Choroid plexus epithelial cell (primary cell): ENCODE results near the gene CHST12.

ENCODE experiments used
- DNase-seq: peaks from one replicate; pipeline ENCODE4 v3.0.0-alpha.2; 2010; ENCODE audit warnings: low read depth
- H3K4me3 ChIP-seq: 2 replicates; pipeline ENCODE4 v1.5.1; 2011; ENCODE audit warnings: low read depth, mild to moderate bottlenecking, control low read depth, low read length, moderate library complexity
- TF ChIP-seq, protein P1 (sequence below): conservative IDR thresholded peaks from 2 replicates; pipeline ENCODE4 v1.5.1; 2011; ENCODE audit warnings: low read depth, mild to moderate bottlenecking, control low read depth, inconsistent platforms, low read length, moderate library complexity

CHST12 gene

DNA sequence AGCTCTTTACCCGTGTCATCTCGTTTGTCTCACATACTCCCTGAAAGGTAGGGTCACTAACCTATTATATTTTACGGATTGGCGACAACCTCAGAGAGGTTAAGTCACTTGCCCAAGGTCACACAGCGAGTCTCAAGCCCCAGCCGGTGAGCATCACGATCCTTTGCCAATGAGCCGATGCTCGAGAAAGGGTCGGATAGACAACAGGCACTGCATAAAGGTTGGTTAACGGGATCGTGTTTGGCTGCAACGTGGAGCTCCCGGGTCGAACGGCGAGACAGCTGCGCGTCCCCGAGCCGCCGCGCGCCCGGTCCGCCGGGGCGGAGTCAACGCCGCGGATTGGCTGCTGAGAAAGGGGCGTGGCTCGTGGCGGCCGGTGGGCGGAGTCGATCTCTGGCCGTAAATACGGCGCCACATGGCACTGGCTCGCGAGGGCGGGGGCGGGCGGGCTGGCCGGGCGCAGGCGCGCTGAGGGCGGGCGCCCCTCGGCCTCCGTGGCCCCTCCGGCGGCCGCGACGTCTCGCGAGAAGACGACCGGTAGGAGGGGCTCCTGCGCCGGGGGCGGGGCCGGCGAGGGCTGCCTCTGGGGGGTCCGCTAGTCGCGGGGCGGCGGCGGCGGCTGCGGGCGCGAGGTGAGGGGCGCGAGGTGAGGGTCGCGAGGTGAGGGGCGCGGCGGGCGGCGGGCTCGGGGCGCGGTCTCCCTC, at the start of gene CHST12:
Gene CHST12, plus strand, starts transcription at position 598 of the 704 bp plus-strand sequence. CDS start 29,029 bp downstream, outside the sequence.
- peak within 1 kb of the TSS; percentile 80 for H3K4me3 ChIP-seq
- TF ChIP-seq, protein P1, sequence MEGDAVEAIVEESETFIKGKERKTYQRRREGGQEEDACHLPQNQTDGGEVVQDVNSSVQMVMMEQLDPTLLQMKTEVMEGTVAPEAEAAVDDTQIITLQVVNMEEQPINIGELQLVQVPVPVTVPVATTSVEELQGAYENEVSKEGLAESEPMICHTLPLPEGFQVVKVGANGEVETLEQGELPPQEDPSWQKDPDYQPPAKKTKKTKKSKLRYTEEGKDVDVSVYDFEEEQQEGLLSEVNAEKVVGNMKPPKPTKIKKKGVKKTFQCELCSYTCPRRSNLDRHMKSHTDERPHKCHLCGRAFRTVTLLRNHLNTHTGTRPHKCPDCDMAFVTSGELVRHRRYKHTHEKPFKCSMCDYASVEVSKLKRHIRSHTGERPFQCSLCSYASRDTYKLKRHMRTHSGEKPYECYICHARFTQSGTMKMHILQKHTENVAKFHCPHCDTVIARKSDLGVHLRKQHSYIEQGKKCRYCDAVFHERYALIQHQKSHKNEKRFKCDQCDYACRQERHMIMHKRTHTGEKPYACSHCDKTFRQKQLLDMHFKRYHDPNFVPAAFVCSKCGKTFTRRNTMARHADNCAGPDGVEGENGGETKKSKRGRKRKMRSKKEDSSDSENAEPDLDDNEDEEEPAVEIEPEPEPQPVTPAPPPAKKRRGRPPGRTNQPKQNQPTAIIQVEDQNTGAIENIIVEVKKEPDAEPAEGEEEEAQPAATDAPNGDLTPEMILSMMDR = no peak
- DNase-seq = peak; percentile 96

- peak; percentile 92 for DNase-seq
- TF ChIP-seq, protein P1 = no peak
- peak overlapping the region; percentile 96 for H3K4me3 ChIP-seq
Measured at GRCh38 chr7:2353936-2354185, 49.5 kb upstream of the CHST12 start.

DNA sequence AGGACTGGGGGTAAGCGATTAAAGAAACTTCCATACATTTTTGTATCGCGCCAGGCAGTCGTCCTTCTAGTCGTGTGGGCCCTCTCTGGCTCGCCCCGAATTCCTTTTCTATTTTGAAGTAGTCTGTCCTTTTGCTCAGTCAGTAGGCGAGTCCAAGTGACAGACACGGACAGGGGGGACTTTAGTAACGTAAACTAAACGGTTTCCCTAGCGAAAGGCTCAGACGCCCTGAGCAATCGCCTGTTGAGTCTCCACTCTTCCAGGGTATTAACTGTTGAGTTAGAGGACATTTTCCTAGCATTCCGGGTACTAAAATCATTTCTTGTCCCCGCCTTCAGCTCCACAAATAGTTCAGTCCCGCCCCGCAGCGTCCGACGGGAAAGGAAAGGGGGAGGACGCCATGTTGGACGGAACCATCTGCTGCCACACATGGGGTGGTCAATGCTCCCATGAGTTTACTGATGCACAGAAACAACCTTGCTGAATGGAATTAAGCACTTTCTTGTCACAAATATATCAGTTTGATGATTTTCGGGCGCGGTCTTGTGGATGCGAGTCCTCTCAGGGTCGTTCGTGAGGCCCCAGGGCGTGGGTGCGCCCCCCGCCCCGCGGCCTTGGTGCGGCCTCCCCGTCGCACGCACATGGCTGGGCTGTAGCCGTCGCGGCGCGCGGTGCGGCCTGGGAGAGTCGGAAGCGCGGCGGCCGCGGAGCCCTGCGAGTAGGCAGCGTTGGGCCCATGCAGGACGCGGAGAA, 49.0 kb upstream of the CHST12 start, which contains the start of gene EIF3B:
Gene EIF3B, plus strand, starts transcription at position 642 of the 753 bp plus-strand sequence. Its CDS starts 95 bp downstream, at position 737.
- DNase-seq = peak; percentile 96
- H3K4me3 ChIP-seq = peak within 1 kb of the TSS; percentile 96
- TF ChIP-seq, protein P1 = no peak

GRCh38 chr7:2354939-2355704, 48.3 kb upstream of the CHST12 start:
- H3K4me3 ChIP-seq = peak overlapping the region; percentile 96
- DNase-seq = no peak
- TF ChIP-seq, protein P1 = no peak

DNA sequence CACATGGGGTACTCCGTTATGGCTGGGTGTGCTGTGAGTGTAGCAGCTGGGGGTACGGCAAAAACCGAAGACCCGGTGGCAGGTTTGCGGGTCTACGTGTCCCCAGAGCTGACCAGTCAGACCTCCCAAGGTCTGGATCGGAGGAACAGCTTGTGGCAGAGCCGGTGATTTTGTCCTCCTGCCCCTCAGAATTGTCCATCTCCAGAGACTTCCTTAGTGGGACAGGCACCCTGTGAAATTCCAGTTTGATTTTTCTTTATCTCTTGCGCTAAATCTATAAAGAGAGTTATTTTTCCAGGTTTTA, 47.8 kb upstream of the CHST12 start:
- TF ChIP-seq, protein P1 = no peak
- DNase-seq = no peak
- H3K4me3 ChIP-seq = peak overlapping the region; percentile 96

- DNase-seq = no peak
- H3K4me3 ChIP-seq = no peak overlapping the region
- TF ChIP-seq, protein P1 = no peak
Measured at GRCh38 chr7:2357165-2357564, 46.2 kb upstream of the CHST12 start.
